A673 (cell line): ENCODE results near the gene MEF2A. TPM values are rescaled to one million over a fixed set of nuclear protein-coding genes. Genes with fewer than 3 reads are reported as not detected.
A peak's percentile ranks its signal among the peaks of the same experiment; 100 is the strongest.

Experiments used
- BruUV-seq: library from RNA; stranded (reverse); fragments of 400-500 nt; replicated peaks from 2 replicates; lab custom pipeline; 2021; lab: Mats Ljungman, UMichigan
- CTCF ChIA-PET: fragments of 300-600 bp; sonication (Branson Sonifier 250); formaldehyde crosslinking; loops from one replicate; lab custom pipeline; 2022; ENCODE audit warnings: antibody characterized with exemption; lab: Charles Lee
- POLR2A ChIA-PET: fragments of 300-600 bp; sonication (Branson Sonifier 250); formaldehyde crosslinking; loops from one replicate; lab custom pipeline; 2022; ENCODE audit warnings: antibody characterized with exemption; ENCODE audit not compliant: low non-redundant PET; lab: Charles Lee
- DNase-seq: peaks from one replicate; pipeline ENCODE4 v3.0.0-alpha.2; 2015; ENCODE audit warnings: low spot score
- H3K27ac ChIP-seq: fragments of 200-600 bp; sonication (generic); 2 replicates; pipeline ENCODE4 v1.5.1; 2016; ENCODE audit warnings: mixed run types, low read depth, mild to moderate bottlenecking, mixed read lengths, antibody characterized with exemption, low read length; ENCODE audit not compliant: poor library complexity, severe bottlenecking
- H3K27me3 ChIP-seq: fragments of 200-600 bp; sonication (generic); replicated peaks from 2 replicates; pipeline ENCODE4 v1.6.1; 2017; ENCODE audit warnings: mixed run types, low read depth, mild to moderate bottlenecking, mixed read lengths, antibody characterized with exemption, low read length; ENCODE audit not compliant: insufficient read depth, poor library complexity
- H3K36me3 ChIP-seq: fragments of 200-600 bp; sonication (generic); 2 replicates; pipeline ENCODE4 v1.6.1; 2016; ENCODE audit warnings: mixed run types, mild to moderate bottlenecking, mixed read lengths, antibody characterized with exemption, low read length; ENCODE audit not compliant: insufficient read depth, poor library complexity, severe bottlenecking
- H3K4me1 ChIP-seq: fragments of 200-600 bp; sonication (generic); 2 replicates; pipeline ENCODE4 v1.6.1; 2017; ENCODE audit warnings: mixed run types, mild to moderate bottlenecking, mixed read lengths, antibody characterized with exemption, low read length; ENCODE audit not compliant: insufficient read depth, poor library complexity, severe bottlenecking
- H3K4me3 ChIP-seq: fragments of 200-600 bp; sonication (generic); 2 replicates; pipeline ENCODE4 v1.5.1; 2016; ENCODE audit warnings: low read depth, mixed run types, mild to moderate bottlenecking, mixed read lengths, low read length; ENCODE audit not compliant: poor library complexity, severe bottlenecking
- H3K9me3 ChIP-seq: fragments of 200-600 bp; sonication (generic); 2 replicates; pipeline ENCODE4 v1.6.1; 2016; ENCODE audit warnings: mixed run types, low read depth, mild to moderate bottlenecking, mixed read lengths, antibody characterized with exemption, low read length; ENCODE audit not compliant: poor library complexity, severe bottlenecking
- CTCF ChIP-seq: fragments of 300-800, 200-600 bp; sonication (generic); conservative IDR thresholded peaks from 2 replicates; pipeline ENCODE4 v1.5.1; 2017; ENCODE audit warnings: low read depth, mild to moderate bottlenecking, antibody characterized with exemption, low read length, moderate library complexity, mixed read lengths
- EZH2 ChIP-seq: fragments of 200-600 bp; sonication (generic); IDR thresholded peaks from 2 replicates; pipeline ENCODE4 v1.6.1; 2017; ENCODE audit warnings: borderline replicate concordance, low read depth, mild to moderate bottlenecking, mixed read lengths, antibody characterized with exemption, low read length; ENCODE audit not compliant: poor library complexity, severe bottlenecking
- intact Hi-C: fragments of 100-400 bp; cut with micrococcal nuclease; formaldehyde crosslinking; loops from one replicate; pipeline ENCODE4 v1.10.0; 2022; ENCODE audit not compliant: unreplicated experiment
- total RNA-seq: library from RNA; stranded (reverse); gene quantifications from 2 replicates; pipeline ENCODE4 v1.2.3, GENCODE V29; 2021

Gene MEF2A
- total RNA-seq, 1 experiment from 2014 or later, result 26.4 TPM

- POLR2A ChIA-PET, result no interaction called here
- intact Hi-C loops, result no loop called here
These were observed 16.8 kb downstream of the MEF2A start for GRCh38 chr15:99582508-99582960.

GRCh38 chr15:99584081-99584600, 18.4 kb downstream of the MEF2A start:
- Histone ChIP-seq H3K4me1 (peaks cover 5% of the 10 kb centered on the region), H3K36me3 (no peaks in the 10 kb centered on the region), H3K4me3 (no peak overlapping the region), H3K27ac (no peak overlapping the region), H3K9me3 (peaks cover 25% of the 10 kb centered on the region), H3K27me3 (no peaks in the 10 kb centered on the region)
- CTCF ChIA-PET, result no interaction called here
- no peak for TF ChIP-seq CTCF
- no peak for TF ChIP-seq EZH2
- intact Hi-C loops, result no loop called here
- POLR2A ChIA-PET, result no interaction called here
- BruUV-seq, result no TSS peak
- no peak for DNase-seq

More at GRCh38 chr15:99582508-99582960, 16.8 kb downstream of the MEF2A start:
- CTCF ChIA-PET, result interaction anchor here (0.5 kb wide), 1 partner anchor 301 kb away, joined by 11 read pairs; no protein-coding TSS in a partner anchor
- no peak for TF ChIP-seq EZH2
- H3K36me3 ChIP-seq, result no peaks in the 10 kb centered on the region
- peaks cover 11% of the 10 kb centered on the region for H3K4me1 ChIP-seq
- peaks cover 21% of the 10 kb centered on the region for H3K9me3 ChIP-seq
- H3K27me3 ChIP-seq, result no peaks in the 10 kb centered on the region
- BruUV-seq, result no TSS peak
- DNase-seq, result peak; percentile 20
- no peak overlapping the region for H3K4me3 ChIP-seq
- no peak overlapping the region for H3K27ac ChIP-seq

- H3K4me1 ChIP-seq, result peaks cover 5% of the 10 kb centered on the region
- no peak for DNase-seq
- BruUV-seq, result no TSS peak
- ChIA-PET POLR2A (no interaction called here), CTCF (no interaction called here)
- H3K27me3 ChIP-seq, result no peaks in the 10 kb centered on the region
- no peaks in the 10 kb centered on the region for H3K36me3 ChIP-seq
- H3K27ac ChIP-seq, result no peak overlapping the region
- intact Hi-C loops, result no loop called here
- H3K9me3 ChIP-seq, result peaks cover 25% of the 10 kb centered on the region
- no peak overlapping the region for H3K4me3 ChIP-seq
- TF ChIP-seq EZH2 (no peak), CTCF (no peak)
These were observed 20.3 kb downstream of the MEF2A start for GRCh38 chr15:99586121-99586520.

- no peaks in the 10 kb centered on the region for H3K36me3 ChIP-seq
- peaks cover 5% of the 10 kb centered on the region for H3K4me1 ChIP-seq
- no peak for DNase-seq
- no TSS peak for BruUV-seq
- POLR2A ChIA-PET, result no interaction called here
- TF ChIP-seq EZH2 (no peak), CTCF (no peak)
- H3K27me3 ChIP-seq, result no peaks in the 10 kb centered on the region
- CTCF ChIA-PET, result no interaction called here
- intact Hi-C loops, result no loop called here
- peaks cover 22% of the 10 kb centered on the region for H3K9me3 ChIP-seq
- no peak overlapping the region for H3K27ac ChIP-seq
- H3K4me3 ChIP-seq, result no peak overlapping the region
These were observed 24.0 kb downstream of the MEF2A start for GRCh38 chr15:99589801-99590200.
